Measurements from ENCODE around the gene PDF.

PDF gene

GRCh38 chr16:69319826-69320739 is 10.3 kb downstream of the PDF start:
- Mint-ChIP-seq H3K4me1 (peaks cover 7% of the 10 kb centered on the region), H3K4me3 (no peak overlapping the region), H3K9me3 (no peaks in the 10 kb centered on the region), H3K27me3 (no peaks in the 10 kb centered on the region), H3K27ac (ENCODE audit: low read depth) (peak overlapping the region; percentile 13), H3K36me3 (ENCODE audit: insufficient read depth) (peaks cover 63% of the 10 kb centered on the region)
- DNase-seq (ENCODE audit: low spot score in 2 of 2): no peak
- no peak for ATAC-seq (replicated peaks; ENCODE audit: extremely low read depth, poor library complexity, severe bottlenecking)

- no peak for DNase-seq (ENCODE audit: low spot score in 2 of 2)
- ATAC-seq (replicated peaks; ENCODE audit: extremely low read depth, poor library complexity, severe bottlenecking): no peak
- H3K36me3 Mint-ChIP-seq (ENCODE audit: insufficient read depth): peaks cover 59% of the 10 kb centered on the region
- no peaks in the 10 kb centered on the region for H3K27me3 Mint-ChIP-seq
- peaks cover 5% of the 10 kb centered on the region for H3K4me1 Mint-ChIP-seq
- no peak overlapping the region for H3K4me3 Mint-ChIP-seq
- no peaks in the 10 kb centered on the region for H3K9me3 Mint-ChIP-seq
- peak overlapping the region; percentile 13 for H3K27ac Mint-ChIP-seq (ENCODE audit: low read depth)
Measured at GRCh38 chr16:69319381-69319780, 11.0 kb downstream of the PDF start.

- peaks cover 8% of the 10 kb centered on the region for H3K4me1 Mint-ChIP-seq
- H3K9me3 Mint-ChIP-seq: no peaks in the 10 kb centered on the region
- H3K4me3 Mint-ChIP-seq: no peak overlapping the region
- no peak for ATAC-seq (replicated peaks; ENCODE audit: extremely low read depth, poor library complexity, severe bottlenecking)
- no peak overlapping the region for H3K27ac Mint-ChIP-seq (ENCODE audit: low read depth)
- no peak for DNase-seq (ENCODE audit: low spot score in 2 of 2)
- H3K36me3 Mint-ChIP-seq (ENCODE audit: insufficient read depth): peaks cover 55% of the 10 kb centered on the region
- H3K27me3 Mint-ChIP-seq: no peaks in the 10 kb centered on the region
Measured at GRCh38 chr16:69318911-69319289, 11.5 kb downstream of the PDF start.

- Mint-ChIP-seq H3K4me1 (peaks cover 13% of the 10 kb centered on the region), H3K36me3 (ENCODE audit: insufficient read depth) (peaks cover 54% of the 10 kb centered on the region), H3K27me3 (no peaks in the 10 kb centered on the region), H3K27ac (ENCODE audit: low read depth) (no peak overlapping the region), H3K9me3 (no peaks in the 10 kb centered on the region), H3K4me3 (no peak overlapping the region)
- no peak for ATAC-seq (replicated peaks; ENCODE audit: extremely low read depth, poor library complexity, severe bottlenecking)
- no peak for DNase-seq (ENCODE audit: low spot score in 2 of 2)
Measured at GRCh38 chr16:69318177-69318910, 12.0 kb downstream of the PDF start.

- ATAC-seq (replicated peaks; ENCODE audit: extremely low read depth, poor library complexity, severe bottlenecking) (no peak), DNase-seq (ENCODE audit: low spot score in 2 of 2) (no peak)
- Mint-ChIP-seq H3K9me3 (no peaks in the 10 kb centered on the region), H3K36me3 (ENCODE audit: insufficient read depth) (peaks cover 45% of the 10 kb centered on the region), H3K27me3 (no peaks in the 10 kb centered on the region), H3K4me1 (peaks cover 26% of the 10 kb centered on the region), H3K4me3 (no peak overlapping the region), H3K27ac (ENCODE audit: low read depth) (no peak overlapping the region)
Measured at GRCh38 chr16:69316595-69317034, 13.8 kb downstream of the PDF start.

- H3K27me3 Mint-ChIP-seq: no peaks in the 10 kb centered on the region
- DNase-seq (ENCODE audit: low spot score in 2 of 2) (no peak), ATAC-seq (replicated peaks; ENCODE audit: extremely low read depth, poor library complexity, severe bottlenecking) (no peak)
- H3K27ac Mint-ChIP-seq (ENCODE audit: low read depth): peak overlapping the region; percentile 32
- H3K4me3 Mint-ChIP-seq: no peak overlapping the region
- H3K4me1 Mint-ChIP-seq: peaks cover 29% of the 10 kb centered on the region
- H3K9me3 Mint-ChIP-seq: no peaks in the 10 kb centered on the region
- H3K36me3 Mint-ChIP-seq (ENCODE audit: insufficient read depth): peaks cover 39% of the 10 kb centered on the region
Measured at GRCh38 chr16:69315486-69316311, 14.7 kb downstream of the PDF start.

GRCh38 chr16:69314534-69314933 is 15.9 kb downstream of the PDF start:
- H3K4me3 Mint-ChIP-seq: no peak overlapping the region
- no peaks in the 10 kb centered on the region for H3K9me3 Mint-ChIP-seq
- H3K27ac Mint-ChIP-seq (ENCODE audit: low read depth): no peak overlapping the region
- no peaks in the 10 kb centered on the region for H3K27me3 Mint-ChIP-seq
- peaks cover 31% of the 10 kb centered on the region for H3K4me1 Mint-ChIP-seq
- peaks cover 32% of the 10 kb centered on the region for H3K36me3 Mint-ChIP-seq (ENCODE audit: insufficient read depth)
- no peak for ATAC-seq (replicated peaks; ENCODE audit: extremely low read depth, poor library complexity, severe bottlenecking)
- DNase-seq (ENCODE audit: low spot score in 2 of 2): no peak

GRCh38 chr16:69313469-69313868 is 16.9 kb downstream of the PDF start:
- Mint-ChIP-seq H3K4me1 (peaks cover 31% of the 10 kb centered on the region), H3K4me3 (peak overlapping the region; percentile 91), H3K27me3 (no peaks in the 10 kb centered on the region), H3K27ac (ENCODE audit: low read depth) (no peak overlapping the region), H3K9me3 (no peaks in the 10 kb centered on the region), H3K36me3 (ENCODE audit: insufficient read depth) (peaks cover 24% of the 10 kb centered on the region)
- no peak for DNase-seq (ENCODE audit: low spot score in 2 of 2)
- ATAC-seq (replicated peaks; ENCODE audit: extremely low read depth, poor library complexity, severe bottlenecking): no peak

GRCh38 chr16:69311533-69312387 is 18.6 kb downstream of the PDF start:
- Mint-ChIP-seq H3K4me3 (peak overlapping the region; percentile 91), H3K4me1 (peaks cover 31% of the 10 kb centered on the region), H3K36me3 (ENCODE audit: insufficient read depth) (peaks cover 20% of the 10 kb centered on the region), H3K27ac (ENCODE audit: low read depth) (peak overlapping the region; percentile 94), H3K9me3 (no peaks in the 10 kb centered on the region), H3K27me3 (no peaks in the 10 kb centered on the region)
- DNase-seq (ENCODE audit: low spot score in 2 of 2) (no peak), ATAC-seq (replicated peaks; ENCODE audit: extremely low read depth, poor library complexity, severe bottlenecking) (peak; percentile 48)

- ATAC-seq (replicated peaks; ENCODE audit: extremely low read depth, poor library complexity, severe bottlenecking): peak; percentile 95
- Mint-ChIP-seq H3K27ac (ENCODE audit: low read depth) (peak within 1 kb of the TSS; percentile 94), H3K36me3 (ENCODE audit: insufficient read depth) (peaks cover 13% of the 10 kb centered on the region), H3K4me1 (peaks cover 31% of the 10 kb centered on the region), H3K9me3 (no peaks in the 10 kb centered on the region), H3K27me3 (no peaks in the 10 kb centered on the region), H3K4me3 (peak within 1 kb of the TSS; percentile 91)
- DNase-seq (ENCODE audit: low spot score in 2 of 2): peak; percentile 97 to 98
Measured at GRCh38 chr16:69310653-69311532, 19.5 kb downstream of the PDF start, which contains the start of gene VPS4A. VPS4A (plus strand) TSS chr16:69311350; CDS start chr16:69311512, 162 bp downstream.

- no peaks in the 10 kb centered on the region for H3K27me3 Mint-ChIP-seq
- peaks cover 11% of the 10 kb centered on the region for H3K36me3 Mint-ChIP-seq (ENCODE audit: insufficient read depth)
- ATAC-seq (replicated peaks; ENCODE audit: extremely low read depth, poor library complexity, severe bottlenecking) (no peak), DNase-seq (ENCODE audit: low spot score in 2 of 2) (no peak)
- H3K9me3 Mint-ChIP-seq: no peaks in the 10 kb centered on the region
- peaks cover 26% of the 10 kb centered on the region for H3K4me1 Mint-ChIP-seq
- H3K4me3 Mint-ChIP-seq: peak overlapping the region; percentile 0
- H3K27ac Mint-ChIP-seq (ENCODE audit: low read depth): no peak overlapping the region
Measured at GRCh38 chr16:69309316-69309715, 21.1 kb downstream of the PDF start.
